HT1080 (cell line): ENCODE data around the gene SIX4. TPM values are rescaled to one million over a fixed set of nuclear protein-coding genes. Genes with fewer than 3 reads are reported as not detected.
A peak's percentile ranks its signal among the peaks of the same experiment; 100 is the strongest.

Experiments used
- DNase-seq: peaks from one replicate; pipeline ENCODE4 v3.0.0-alpha.2; 2015; ENCODE audit warnings: low read depth
- total RNA-seq: library from RNA; depleted of rRNA; stranded (reverse); fragments of >200 nt; shearing (Covaris generic); gene quantifications from 2 replicates; pipeline ENCODE4 v1.2.3, GENCODE V29; 2014

SIX4 gene
- total RNA-seq, 1 experiment from 2014 or later = 31.6 TPM

DNA sequence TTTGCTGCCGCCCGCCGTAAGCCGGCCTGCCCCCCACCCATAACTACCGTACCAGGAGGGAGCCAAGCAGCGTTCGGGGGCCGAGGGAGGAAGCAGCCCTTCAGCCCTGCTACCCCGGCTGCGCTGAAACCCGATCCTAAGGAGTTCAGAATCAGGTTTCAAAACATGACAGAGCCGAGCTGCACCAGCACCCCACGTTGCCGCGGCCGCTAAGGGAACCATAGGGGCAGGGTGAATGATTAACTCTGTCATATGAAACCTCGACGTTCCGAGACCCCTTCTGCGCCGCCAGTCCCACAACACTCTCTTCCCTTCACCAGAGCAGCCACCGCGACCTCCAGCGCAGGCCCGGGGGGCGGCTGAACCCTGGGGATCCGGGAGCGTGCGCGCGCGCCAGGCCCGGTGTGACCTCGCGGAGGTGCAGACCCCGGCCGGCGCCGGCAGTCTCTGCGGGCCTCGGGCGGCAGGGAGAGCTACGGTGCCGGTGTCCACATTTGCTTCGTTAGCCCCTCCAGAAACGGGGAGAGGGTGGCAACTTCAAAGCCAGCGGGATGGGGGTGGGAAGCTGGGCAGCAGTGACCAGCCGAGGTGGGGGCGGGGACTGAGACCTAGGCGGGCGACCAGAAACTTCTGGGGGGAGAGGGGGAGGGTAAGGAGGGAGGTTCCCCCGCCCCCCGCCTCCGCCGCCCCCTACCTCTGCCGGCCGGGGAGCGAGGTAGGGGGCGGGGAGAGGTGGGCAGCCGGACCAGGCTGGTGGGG is 1.6 kb downstream of the SIX4 start:
- peak; percentile 56 for DNase-seq

DNA sequence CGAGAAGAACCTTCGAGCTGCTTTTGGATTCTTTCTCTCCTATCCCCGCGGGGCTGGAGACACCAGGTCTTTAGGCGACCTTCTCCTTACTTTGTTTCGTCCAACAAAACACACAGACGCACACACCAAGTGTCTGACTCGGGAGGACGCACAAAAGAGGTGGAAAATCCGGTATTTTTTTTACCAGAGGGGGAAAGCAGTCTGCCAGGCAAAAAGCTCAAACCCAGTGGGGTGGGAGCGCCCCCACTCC is 2.1 kb downstream of the SIX4 start:
- DNase-seq = no peak

- DNase-seq = peak; percentile 60
Observed at GRCh38 chr14:60721326-60722106, 2.6 kb downstream of the SIX4 start.

- no peak for DNase-seq
Observed at GRCh38 chr14:60720962-60721325, 3.2 kb downstream of the SIX4 start.

- no peak for DNase-seq
Observed at GRCh38 chr14:60720391-60720790, 3.8 kb downstream of the SIX4 start.

DNA sequence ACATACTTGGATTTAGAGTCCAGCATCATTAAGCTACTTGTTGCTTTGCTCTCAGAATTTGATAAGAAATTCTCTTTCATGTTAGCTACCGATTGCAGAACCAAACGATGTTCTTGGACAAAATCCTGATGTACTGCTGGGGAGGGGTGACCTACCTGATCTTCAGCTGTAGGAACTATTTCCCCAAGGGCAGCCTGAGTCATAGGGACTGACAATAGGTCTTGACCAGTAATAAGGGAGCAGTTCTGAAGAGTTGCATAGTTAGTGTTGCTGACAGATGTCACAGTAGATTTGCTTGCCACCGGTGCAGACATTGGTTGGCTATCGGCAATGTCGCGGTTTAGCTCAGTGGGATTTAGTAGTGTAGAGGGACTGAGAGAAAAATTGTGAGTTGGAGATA is 10.6 kb downstream of the SIX4 start:
- DNase-seq = no peak

- no peak for DNase-seq
Observed at GRCh38 chr14:60710494-60710893, 13.7 kb downstream of the SIX4 start.

DNA sequence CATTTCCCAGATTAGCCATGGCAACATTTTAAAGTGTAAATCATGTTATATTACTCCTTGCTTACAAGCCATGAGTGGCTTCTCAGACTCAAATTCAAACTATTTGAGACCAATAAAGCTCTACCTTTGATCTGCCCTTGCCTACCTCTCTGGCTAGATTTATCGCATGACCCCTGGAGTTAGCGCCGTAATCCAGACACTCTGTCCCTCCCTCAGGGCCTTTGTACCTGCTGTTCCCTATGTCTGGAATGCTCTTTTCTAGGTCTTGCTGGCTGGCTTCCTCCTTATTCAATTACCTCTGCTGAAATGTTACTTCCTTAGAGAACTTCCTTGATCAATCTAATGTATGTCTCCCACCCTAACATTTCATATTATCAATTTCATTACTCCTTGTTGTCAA is 16.3 kb downstream of the SIX4 start:
- DNase-seq = no peak

GRCh38 chr14:60705100-60705499 is 19.1 kb downstream of the SIX4 start:
- DNase-seq = no peak

DNA sequence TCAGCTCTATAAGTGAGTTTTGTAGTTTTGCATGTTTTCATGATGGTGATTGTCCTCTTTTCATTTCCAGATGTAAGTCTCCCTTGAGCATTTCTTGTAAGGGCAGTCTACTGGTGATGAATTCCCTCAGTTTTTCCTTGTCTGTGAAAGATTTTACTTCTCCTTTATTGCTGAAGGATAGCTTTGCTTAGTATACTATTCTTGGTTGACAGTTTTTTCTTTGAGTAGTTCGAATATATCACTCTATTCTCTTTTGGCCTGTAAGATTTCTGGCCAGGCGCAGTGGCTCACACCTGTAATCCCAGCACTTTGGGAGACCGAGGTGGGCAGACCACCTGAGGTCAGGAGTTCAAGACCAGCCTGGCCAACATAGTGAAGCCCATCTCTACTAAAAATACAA is 23.6 kb downstream of the SIX4 start:
- no peak for DNase-seq

GRCh38 chr14:60695327-60695726 is 28.8 kb downstream of the SIX4 start:
- no peak for DNase-seq

- no peak for DNase-seq
Observed at GRCh38 chr14:60691383-60692113, 32.6 kb downstream of the SIX4 start.

DNA sequence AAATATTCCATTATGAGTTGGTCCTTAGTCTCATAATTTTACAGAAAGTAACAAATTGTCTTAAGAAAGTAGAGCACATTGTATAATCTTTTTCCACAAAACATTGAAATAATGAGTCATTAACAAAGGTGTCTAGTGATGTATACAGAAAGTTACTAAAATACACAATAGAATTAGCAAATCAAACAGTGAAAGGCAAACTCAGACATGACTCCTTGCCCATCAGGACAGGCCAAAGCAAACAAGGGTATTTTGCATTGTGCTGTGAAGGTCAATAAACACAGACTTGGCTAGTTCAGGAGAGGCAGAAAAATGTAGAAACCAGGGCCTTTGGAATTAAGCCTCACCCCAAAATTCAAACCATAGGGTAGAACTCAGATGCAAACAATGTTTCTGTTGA is 37.3 kb downstream of the SIX4 start:
- no peak for DNase-seq

DNA sequence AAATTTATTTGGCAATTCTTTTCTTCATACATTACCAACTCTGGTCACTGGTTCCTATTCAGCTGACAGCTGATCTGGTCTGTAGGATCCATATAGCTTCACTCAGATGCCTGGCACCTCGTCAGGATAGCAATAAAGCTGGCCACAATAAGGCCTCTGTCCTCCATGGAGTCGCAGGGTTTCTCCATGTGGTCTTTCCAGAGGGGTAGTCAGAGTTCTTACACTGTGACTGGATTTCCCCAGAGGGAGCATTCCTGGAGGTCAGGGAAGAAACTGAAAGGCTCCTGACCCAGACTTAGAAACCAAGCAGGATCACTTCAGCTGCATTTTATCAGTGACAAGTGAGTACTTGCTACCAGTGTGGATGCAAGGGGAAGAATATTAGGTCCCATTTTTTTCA is 39.9 kb downstream of the SIX4 start:
- DNase-seq = peak; percentile 3

- DNase-seq = no peak
Observed at GRCh38 chr14:60681271-60681670, 42.9 kb downstream of the SIX4 start.

DNA sequence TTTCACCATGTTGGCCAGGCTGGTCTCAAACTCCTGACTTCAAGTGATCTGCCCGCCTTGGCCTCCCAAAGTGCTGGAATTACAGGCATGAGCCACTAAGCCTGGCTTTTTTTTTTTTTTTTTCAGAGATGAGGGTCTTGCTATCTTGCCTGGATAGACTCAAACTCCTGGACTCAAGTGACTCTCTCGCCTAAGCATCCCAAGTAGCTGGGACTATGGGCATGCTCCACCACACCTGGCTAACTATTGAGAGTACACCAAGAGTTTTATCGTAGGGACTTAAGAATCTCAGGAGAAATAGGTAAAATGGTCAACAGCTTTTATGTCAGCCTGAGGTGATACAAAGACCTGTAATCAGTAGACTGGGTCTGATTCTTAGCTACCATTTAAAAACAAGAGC is 43.6 kb downstream of the SIX4 start:
- no peak for DNase-seq

DNA sequence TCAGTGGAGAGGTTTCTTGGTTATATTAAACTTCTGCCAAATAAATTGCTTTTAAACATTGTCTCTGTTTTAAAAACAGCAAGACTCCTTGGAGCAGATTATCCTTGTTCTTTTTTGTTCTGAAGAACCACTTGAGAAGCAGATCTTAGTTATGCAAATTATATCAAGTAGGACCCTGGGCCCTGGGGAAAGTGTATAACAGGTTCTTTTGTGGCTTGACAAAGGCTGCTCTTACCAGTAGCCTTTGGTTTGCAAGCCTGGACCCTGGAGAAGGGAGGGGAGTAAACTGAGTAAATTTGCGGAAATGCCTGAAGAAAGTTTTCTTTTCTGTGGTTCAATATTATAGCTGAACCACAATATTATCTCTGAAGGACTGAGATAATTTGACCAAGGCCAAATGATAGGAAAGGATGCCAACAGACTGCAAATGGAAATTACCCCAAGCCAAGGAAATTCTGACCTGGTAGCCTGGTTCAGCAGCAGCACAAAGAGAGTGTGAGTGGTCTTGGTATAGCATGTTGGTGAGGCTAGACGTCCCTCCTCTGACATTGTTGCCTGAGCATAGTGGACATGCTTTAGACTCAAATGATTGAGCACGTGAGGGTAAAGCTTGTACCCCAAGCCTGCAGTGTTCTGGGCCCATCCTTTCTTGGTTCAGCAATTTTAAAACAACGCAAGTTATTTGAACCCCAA is 44.4 kb downstream of the SIX4 start:
- DNase-seq = no peak

DNA sequence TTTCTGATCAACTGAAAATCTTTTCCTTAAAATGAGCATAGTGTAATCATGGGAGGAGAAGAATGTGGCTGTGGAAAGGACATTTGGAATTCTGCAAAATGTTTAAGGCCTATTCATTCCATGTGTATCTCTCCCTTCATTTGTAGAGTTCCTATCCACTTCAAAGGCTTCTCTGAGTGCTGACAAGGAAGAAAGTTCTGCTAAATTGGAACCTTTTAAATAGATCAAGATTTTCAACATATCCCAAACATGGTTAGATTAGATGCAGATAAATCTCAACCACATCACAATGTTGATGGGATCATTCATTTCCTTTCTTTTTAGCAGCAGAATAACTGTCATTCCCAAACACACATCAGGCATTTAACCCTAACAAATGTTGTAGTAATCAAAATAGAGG is 46.5 kb downstream of the SIX4 start:
- no peak for DNase-seq

GRCh38 chr14:60670989-60671388 is 53.2 kb downstream of the SIX4 start:
- DNase-seq = no peak

DNA sequence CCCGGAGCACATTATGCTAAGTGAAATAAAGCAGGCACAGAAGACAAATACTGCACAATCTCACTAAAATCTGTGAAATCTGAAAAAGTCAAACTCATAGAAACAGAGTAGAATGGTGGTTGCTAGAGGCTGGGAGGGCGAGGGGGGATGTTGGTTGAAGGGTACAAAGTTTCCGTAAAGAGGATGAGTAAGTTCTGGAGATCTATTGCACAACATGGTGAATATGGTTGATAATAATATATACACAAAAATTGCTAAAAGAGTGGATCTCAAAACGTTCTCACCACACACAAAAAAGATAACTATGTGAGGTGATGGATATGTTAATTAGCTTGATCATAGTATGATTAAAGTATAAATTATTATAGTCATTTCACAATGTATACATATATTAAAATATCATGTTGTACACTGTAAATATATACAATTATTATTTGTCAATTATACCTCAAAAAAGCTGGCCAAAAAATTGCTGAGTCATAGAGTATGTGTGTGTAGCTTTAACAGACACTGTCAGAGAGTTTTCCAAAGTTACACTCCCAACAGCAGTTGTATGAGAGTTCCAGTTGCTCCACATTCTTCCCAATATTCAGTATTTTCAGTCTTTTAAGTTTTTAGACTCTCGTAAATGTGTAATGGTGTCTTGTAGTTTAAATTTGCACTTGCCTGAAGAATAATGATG is 55.6 kb downstream of the SIX4 start:
- no peak for DNase-seq

- no peak for DNase-seq
Observed at GRCh38 chr14:60665177-60665550, 59.0 kb downstream of the SIX4 start.

DNA sequence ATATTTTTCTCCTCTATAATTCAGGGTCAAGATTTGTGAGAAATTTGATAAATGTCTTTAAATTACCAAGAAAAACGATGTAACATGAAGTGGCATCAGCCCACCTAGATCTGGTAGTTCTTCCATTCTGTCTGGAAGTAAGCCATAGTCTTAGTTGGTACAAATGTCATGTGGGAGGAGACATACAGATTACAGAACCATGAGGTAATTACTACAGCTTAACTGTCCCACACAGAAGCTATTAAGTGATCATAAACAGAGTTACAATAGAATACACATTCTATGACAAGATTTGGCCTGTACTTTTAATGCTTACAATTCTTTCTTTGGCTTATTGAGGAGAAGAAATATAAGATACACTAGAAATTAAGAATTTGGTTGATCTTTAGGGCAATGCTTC is 61.2 kb downstream of the SIX4 start:
- DNase-seq = no peak
